ENCODE data around the gene PCDH17. TPM values are rescaled to one million over a fixed set of nuclear protein-coding genes. Genes with fewer than 3 reads are reported as not detected.

The PCDH17 gene
- total and polyA plus RNA-seq, 4 experiments from 2014 or later, result not detected

GRCh38 chr13:57604442-57604841 lies 27.1 kb upstream of the PCDH17 start:
- Histone ChIP-seq H3K27me3 (ENCODE audit: insufficient read depth, low read length) (no peaks in the 10 kb centered on the region), H3K27ac (ENCODE audit: low read depth, low read length) (no peak overlapping the region), H3K4me1 (ENCODE audit: insufficient read depth, low read length) (no peaks in the 10 kb centered on the region), H3K4me3 (ENCODE audit: low read length in 2 of 2) (no peak overlapping the region), H3K9me3 (ENCODE audit: control insufficient read depth in 1 of 2, low read length in 2 of 2) (no peaks in the 10 kb centered on the region), H3K36me3 (ENCODE audit: insufficient read depth, low read length) (no peaks in the 10 kb centered on the region)
- POLR2A ChIA-PET (ENCODE audit: partially characterized antibody), result no interaction called here
- Mint-ChIP-seq H3K4me1 (no peaks in the 10 kb centered on the region), H3K27me3 (no peaks in the 10 kb centered on the region), H3K4me3 (no peak overlapping the region), H3K27ac (no peak overlapping the region), H3K36me3 (no peaks in the 10 kb centered on the region), H3K9me3 (peaks cover 0 to 3% (median 0%) of the 10 kb centered on the region in 8 donors)
- intact Hi-C loops (cut with micrococcal nuclease), result no loop called here
- CTCF ChIA-PET (ENCODE audit: partially characterized antibody), result no interaction called here
- no peak for DNase-seq

DNA sequence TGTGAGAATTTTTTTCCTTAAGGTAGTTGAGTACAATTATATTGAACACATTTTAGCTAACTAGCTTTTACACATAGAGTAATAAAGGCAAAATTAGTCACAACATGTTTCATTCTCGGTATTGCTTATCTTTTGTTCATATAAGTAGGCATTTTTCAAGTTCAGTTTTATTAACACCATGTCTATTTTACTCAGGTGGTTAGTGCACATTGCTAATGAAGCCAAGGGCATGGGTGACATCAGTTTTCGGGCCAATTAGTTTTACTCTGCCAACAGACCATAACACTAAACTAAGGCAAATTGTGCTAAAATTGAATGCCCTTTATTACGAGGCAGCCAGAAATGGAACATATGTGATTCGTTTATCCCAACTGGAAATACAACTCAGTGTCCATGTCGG lies 19.6 kb upstream of the PCDH17 start:
- H3K4me3 ChIP-seq (ENCODE audit: low read length in 2 of 2), result no peak overlapping the region
- H3K4me1 ChIP-seq (ENCODE audit: insufficient read depth, low read length), result no peaks in the 10 kb centered on the region
- Mint-ChIP-seq H3K27ac (no peak overlapping the region), H3K4me3 (no peak overlapping the region), H3K9me3 (peaks cover 0 to 3% (median 0%) of the 10 kb centered on the region in 8 donors), H3K36me3 (no peaks in the 10 kb centered on the region), H3K4me1 (no peaks in the 10 kb centered on the region), H3K27me3 (no peaks in the 10 kb centered on the region)
- POLR2A ChIA-PET (ENCODE audit: partially characterized antibody), result no interaction called here
- no peaks in the 10 kb centered on the region for H3K9me3 ChIP-seq (ENCODE audit: control insufficient read depth in 1 of 2, low read length in 2 of 2)
- no peaks in the 10 kb centered on the region for H3K27me3 ChIP-seq (ENCODE audit: insufficient read depth, low read length)
- DNase-seq, result no peak
- CTCF ChIA-PET (ENCODE audit: partially characterized antibody), result interaction anchor here (2.1 kb wide), 1 partner anchor 12 kb away, joined by 12 read pairs; no protein-coding TSS in a partner anchor
- intact Hi-C loops (cut with micrococcal nuclease), result no loop called here
- no peaks in the 10 kb centered on the region for H3K36me3 ChIP-seq (ENCODE audit: insufficient read depth, low read length)
- no peak overlapping the region for H3K27ac ChIP-seq (ENCODE audit: low read depth, low read length)

DNA sequence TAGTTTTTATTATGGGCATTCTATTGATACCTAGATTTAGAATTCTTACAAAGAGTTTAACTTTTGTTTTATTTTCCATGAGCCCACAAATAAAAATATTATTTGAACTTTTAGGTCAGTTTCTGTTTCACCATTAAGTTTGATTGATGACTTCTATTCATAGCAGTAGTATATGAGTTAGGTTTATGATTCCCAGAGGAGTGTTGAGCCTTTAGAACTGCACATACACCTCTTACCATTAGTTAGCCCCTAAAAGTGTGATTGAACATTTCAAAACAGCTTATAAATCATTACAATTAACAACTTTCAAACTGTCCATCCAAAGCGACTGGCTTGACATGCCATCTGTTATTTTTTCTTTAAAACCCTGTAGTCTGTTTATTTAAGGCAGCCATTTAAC lies 19.0 kb upstream of the PCDH17 start:
- Histone ChIP-seq H3K27ac (ENCODE audit: low read depth, low read length) (no peak overlapping the region), H3K4me1 (ENCODE audit: insufficient read depth, low read length) (no peaks in the 10 kb centered on the region), H3K27me3 (ENCODE audit: insufficient read depth, low read length) (no peaks in the 10 kb centered on the region), H3K36me3 (ENCODE audit: insufficient read depth, low read length) (no peaks in the 10 kb centered on the region), H3K4me3 (ENCODE audit: low read length in 2 of 2) (no peak overlapping the region), H3K9me3 (ENCODE audit: control insufficient read depth in 1 of 2, low read length in 2 of 2) (no peaks in the 10 kb centered on the region)
- ChIA-PET POLR2A (ENCODE audit: partially characterized antibody) (no interaction called here), CTCF (ENCODE audit: partially characterized antibody) (no interaction called here)
- Mint-ChIP-seq H3K27ac (no peak overlapping the region), H3K27me3 (no peaks in the 10 kb centered on the region), H3K36me3 (no peaks in the 10 kb centered on the region), H3K4me3 (no peak overlapping the region), H3K9me3 (peaks cover 0 to 3% (median 0%) of the 10 kb centered on the region in 8 donors), H3K4me1 (no peaks in the 10 kb centered on the region)
- no peak for DNase-seq
- intact Hi-C loops (cut with micrococcal nuclease), result no loop called here

GRCh38 chr13:57624565-57625435 lies 6.7 kb upstream of the PCDH17 start:
- H3K9me3 Mint-ChIP-seq, result peaks cover 0 to 6% (median 0%) of the 10 kb centered on the region in 8 donors
- H3K4me1 ChIP-seq (ENCODE audit: insufficient read depth, low read length), result peaks cover 6% of the 10 kb centered on the region
- H3K36me3 Mint-ChIP-seq, result peaks cover 0 to under 1% of the 10 kb centered on the region in 2 donors
- ChIA-PET POLR2A (ENCODE audit: partially characterized antibody) (no interaction called here), CTCF (ENCODE audit: partially characterized antibody) (interaction anchor here (0.9 to 1.9 kb wide), 4 partner anchors 14 to 36 kb away, joined by 3 to 12 read pairs (median 5); no protein-coding TSS in a partner anchor)
- H3K4me3 ChIP-seq (ENCODE audit: low read length in 2 of 2), result no peak overlapping the region
- H3K4me1 Mint-ChIP-seq, result peaks cover 8 to 14% (median 12%) of the 10 kb centered on the region in 4 donors
- H3K27me3 ChIP-seq (ENCODE audit: insufficient read depth, low read length), result peaks cover 4% of the 10 kb centered on the region
- no peaks in the 10 kb centered on the region for H3K9me3 ChIP-seq (ENCODE audit: control insufficient read depth in 1 of 2, low read length in 2 of 2)
- peaks cover 14 to 20% of the 10 kb centered on the region in 2 donors for H3K27me3 Mint-ChIP-seq
- peak in 1 of 5 donors; percentile 20 for DNase-seq
- H3K27ac ChIP-seq (ENCODE audit: low read depth, low read length), result no peak overlapping the region
- no peak overlapping the region for H3K4me3 Mint-ChIP-seq
- no peak overlapping the region for H3K27ac Mint-ChIP-seq
- no peaks in the 10 kb centered on the region for H3K36me3 ChIP-seq (ENCODE audit: insufficient read depth, low read length)
- intact Hi-C loops (cut with micrococcal nuclease), result no loop called here

DNA sequence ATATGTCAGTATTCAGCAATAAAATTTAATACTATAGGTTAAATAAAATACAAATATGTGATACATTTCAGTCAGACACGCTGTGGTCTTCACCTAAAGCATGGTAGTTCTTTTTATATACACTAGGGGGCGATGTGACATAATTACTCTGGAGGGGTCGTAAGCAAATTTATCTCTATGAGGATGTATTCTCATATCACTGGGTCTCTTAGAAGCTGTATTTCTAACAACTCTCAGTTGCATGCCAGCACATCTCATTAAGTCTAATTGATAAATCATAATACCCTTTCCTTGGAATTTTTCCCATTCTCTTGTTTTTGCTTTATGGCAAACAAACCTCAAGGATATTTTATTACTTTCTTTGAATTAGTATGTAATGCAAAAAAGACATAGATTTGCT lies 3.9 kb upstream of the PCDH17 start:
- intact Hi-C loops (cut with micrococcal nuclease), result no loop called here
- Mint-ChIP-seq H3K4me3 (no peak overlapping the region), H3K9me3 (peaks cover 0 to 10% (median 1%) of the 10 kb centered on the region in 8 donors), H3K27me3 (peaks cover 36 to 40% of the 10 kb centered on the region in 2 donors), H3K4me1 (peaks cover 23 to 43% (median 37%) of the 10 kb centered on the region in 4 donors), H3K36me3 (peaks cover 0 to 2% of the 10 kb centered on the region in 2 donors), H3K27ac (no peak overlapping the region)
- Histone ChIP-seq H3K27me3 (ENCODE audit: insufficient read depth, low read length) (peaks cover 4% of the 10 kb centered on the region), H3K4me1 (ENCODE audit: insufficient read depth, low read length) (peaks cover 27% of the 10 kb centered on the region), H3K4me3 (ENCODE audit: low read length in 2 of 2) (no peak overlapping the region), H3K27ac (ENCODE audit: low read depth, low read length) (no peak overlapping the region), H3K36me3 (ENCODE audit: insufficient read depth, low read length) (no peaks in the 10 kb centered on the region), H3K9me3 (ENCODE audit: control insufficient read depth in 1 of 2, low read length in 2 of 2) (no peaks in the 10 kb centered on the region)
- DNase-seq, result no peak
- ChIA-PET POLR2A (ENCODE audit: partially characterized antibody) (interaction anchor here (0.6 kb wide), 1 partner anchor 541 kb away, joined by 3 read pairs; no protein-coding TSS in a partner anchor), CTCF (ENCODE audit: partially characterized antibody) (no interaction called here)

DNA sequence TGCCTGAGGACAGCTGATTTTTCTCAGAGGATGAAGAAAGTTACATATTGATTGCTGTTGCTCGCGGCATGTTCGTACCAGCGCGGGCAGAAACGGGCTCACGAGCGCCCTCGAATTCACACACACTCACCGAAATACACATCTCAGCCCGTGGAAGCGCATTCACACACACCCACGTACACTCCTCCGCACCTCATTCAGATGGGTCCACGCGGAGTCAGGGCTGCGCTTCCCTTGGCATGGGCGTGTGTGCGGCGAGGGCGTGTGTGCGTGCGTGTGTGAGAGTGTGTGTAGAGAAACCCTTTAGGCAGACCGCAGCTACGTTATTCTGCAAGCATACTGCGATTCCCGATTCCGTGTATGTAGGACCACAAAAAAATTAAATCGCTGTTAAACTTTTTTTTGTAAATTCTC lies 2.1 kb upstream of the PCDH17 start:
- Mint-ChIP-seq H3K36me3 (peaks cover 0 to 2% of the 10 kb centered on the region in 2 donors), H3K9me3 (peaks cover 0 to 16% (median 4%) of the 10 kb centered on the region in 8 donors), H3K4me3 (peak overlapping the region; percentile 63 to 92 (median 86)), H3K27me3 (peaks cover 38 to 48% of the 10 kb centered on the region in 2 donors), H3K27ac (peak overlapping the region in 3 of 7 donors; percentile 16 to 50 (median 42)), H3K4me1 (peaks cover 23 to 56% (median 42%) of the 10 kb centered on the region in 4 donors)
- Histone ChIP-seq H3K9me3 (ENCODE audit: control insufficient read depth in 1 of 2, low read length in 2 of 2) (no peaks in the 10 kb centered on the region), H3K36me3 (ENCODE audit: insufficient read depth, low read length) (no peaks in the 10 kb centered on the region), H3K4me3 (ENCODE audit: low read length in 2 of 2) (no peak overlapping the region), H3K27me3 (ENCODE audit: insufficient read depth, low read length) (peaks cover 4% of the 10 kb centered on the region), H3K4me1 (ENCODE audit: insufficient read depth, low read length) (peaks cover 27% of the 10 kb centered on the region), H3K27ac (ENCODE audit: low read depth, low read length) (no peak overlapping the region)
- ChIA-PET POLR2A (ENCODE audit: partially characterized antibody) (no interaction called here), CTCF (ENCODE audit: partially characterized antibody) (interaction anchor here (0.9 kb wide), 1 partner anchor 9 kb away, joined by 3 read pairs; no protein-coding TSS in a partner anchor)
- peak in 1 of 5 donors; percentile 25 for DNase-seq
- intact Hi-C loops (cut with micrococcal nuclease), result no loop called here

GRCh38 chr13:57629821-57630235 lies 1.7 kb upstream of the PCDH17 start:
- Histone ChIP-seq H3K36me3 (ENCODE audit: insufficient read depth, low read length) (no peaks in the 10 kb centered on the region), H3K4me1 (ENCODE audit: insufficient read depth, low read length) (peaks cover 27% of the 10 kb centered on the region), H3K27me3 (ENCODE audit: insufficient read depth, low read length) (peaks cover 4% of the 10 kb centered on the region), H3K27ac (ENCODE audit: low read depth, low read length) (no peak overlapping the region), H3K4me3 (ENCODE audit: low read length in 2 of 2) (peak overlapping the region in 1 of 2 donors; percentile 32), H3K9me3 (ENCODE audit: control insufficient read depth in 1 of 2, low read length in 2 of 2) (no peaks in the 10 kb centered on the region)
- Mint-ChIP-seq H3K4me3 (peak overlapping the region; percentile 63 to 92 (median 86)), H3K4me1 (peaks cover 24 to 60% (median 42%) of the 10 kb centered on the region in 4 donors), H3K36me3 (peaks cover 0 to 2% of the 10 kb centered on the region in 2 donors), H3K27me3 (peaks cover 35 to 51% of the 10 kb centered on the region in 2 donors), H3K27ac (peak overlapping the region in 2 of 7 donors; percentile 16 to 31), H3K9me3 (peaks cover 0 to 20% (median 4%) of the 10 kb centered on the region in 8 donors)
- CTCF ChIA-PET (ENCODE audit: partially characterized antibody), result interaction anchor here (0.9 kb wide), 1 partner anchor 10 kb away, joined by 3 read pairs; no protein-coding TSS in a partner anchor
- peak; percentile 40 to 58 (median 52) for DNase-seq
- POLR2A ChIA-PET (ENCODE audit: partially characterized antibody), result no interaction called here
- intact Hi-C loops (cut with micrococcal nuclease), result no loop called here

All from CD4-positive, alpha-beta memory T cell (primary cell).